HepG2 (cell line): ENCODE results near the gene FLYWCH1. TPM values are rescaled to one million over a fixed set of nuclear protein-coding genes. Genes with fewer than 3 reads are reported as not detected.

Experiments
- ATAC-seq: fragments of 200-7000 bp; cut with Tn5 transposase; 3 replicates; pipeline ENCODE4 v1.9.1; 2020; ENCODE audit warnings: mild to moderate bottlenecking, moderate library complexity
- BruUV-seq: library from RNA; stranded (reverse); fragments of 400-500 nt; replicated peaks from 2 replicates; lab custom pipeline; 2021; lab: Mats Ljungman, UMichigan
- CTCF ChIA-PET: fragments of 300-600 bp; formaldehyde crosslinking; extraction: SDS; loops from one replicate; lab custom pipeline; 2021; ENCODE audit warnings: low total read pairs, inconsistent platforms, low intra/inter-chr PET ratio; lab: Yijun Ruan, JAX
- POLR2A ChIA-PET: fragments of 350-600 bp; sonication (Branson Sonifier 250); formaldehyde crosslinking; loops from one replicate; lab custom pipeline; 2020; ENCODE audit warnings: antibody characterized with exemption, inconsistent platforms; lab: Yijun Ruan, JAX
- DNase-seq: peaks from one replicate; pipeline ENCODE4 v3.0.0-alpha.2; 2015; ENCODE audit warnings: low spot score
- FAIRE-seq: peaks from 3 replicates; lab custom pipeline; 2011; peaks lifted over from hg19 to GRCh38; lab: Jason Lieb, UNC
- H2AFZ ChIP-seq: one replicate; pipeline ENCODE4 v1.6.1; 2011; ENCODE audit warnings: low read length, inconsistent platforms
- H3K27ac ChIP-seq: fragments of 300-600 bp; 3 replicates; pipeline ENCODE4 v1.8.0; 2011; ENCODE audit warnings: mixed run types, mild to moderate bottlenecking, mixed read lengths, low read length, inconsistent platforms; ENCODE audit not compliant: insufficient read depth; ENCODE audit errors: extremely low read length
- H3K27me3 ChIP-seq, 2 experiments: fragments of 200-600 bp in 1 of 2; 2 replicates in 1 of 2; 3 replicates in 1 of 2; pipeline versions ENCODE4 v1.6.0 to v1.8.0; 2011; ENCODE audit warnings: low read length in 2 of 2, mild to moderate bottlenecking in 2 of 2, moderate library complexity in 2 of 2, inconsistent platforms in 1 of 2; ENCODE audit not compliant: insufficient read depth in 2 of 2, control insufficient read depth in 1 of 2
- H3K36me3 ChIP-seq, 2 experiments: fragments of 200-600 bp in 1 of 2; replicated peaks in 1 of 2; 2 replicates in 1 of 2; 3 replicates in 1 of 2; pipeline versions ENCODE4 v1.5.1 to v1.8.0; 2011; ENCODE audit warnings: low read length in 2 of 2, inconsistent platforms in 1 of 2; ENCODE audit not compliant: insufficient read depth in 2 of 2, control insufficient read depth in 1 of 2
- H3K4me1 ChIP-seq: 2 replicates; pipeline ENCODE4 v1.5.1; 2012; ENCODE audit warnings: low read length, inconsistent platforms; ENCODE audit not compliant: insufficient read depth
- H3K4me2 ChIP-seq: 2 replicates; pipeline ENCODE4 v1.6.0; 2011; ENCODE audit warnings: low read depth, low read length, inconsistent platforms
- H3K4me3 ChIP-seq, 3 experiments: fragments of 200-600 bp in 1 of 3; sonication (generic), shearing (Covaris generic) in 1 of 3; replicated peaks in 1 of 3; 2 replicates each; pipeline ENCODE4 v1.5.1; 2011 to 2016; ENCODE audit warnings: low read length in 3 of 3, inconsistent platforms in 2 of 3, low read depth in 2 of 3, mild to moderate bottlenecking in 2 of 3, control low read depth in 1 of 3, mixed read lengths in 1 of 3; ENCODE audit not compliant: insufficient read depth in 1 of 3
- H3K79me2 ChIP-seq: one replicate; pipeline ENCODE4 v1.6.1; 2011; ENCODE audit warnings: low read length, inconsistent platforms; ENCODE audit not compliant: insufficient read depth
- H3K9ac ChIP-seq: 2 replicates; pipeline ENCODE4 v1.6.0; 2011; ENCODE audit warnings: mild to moderate bottlenecking, low read depth, low read length, inconsistent platforms; ENCODE audit not compliant: insufficient read depth
- H3K9me3 ChIP-seq: 2 replicates; pipeline ENCODE4 v1.5.1; 2012; ENCODE audit warnings: mild to moderate bottlenecking, low read length
- H4K20me1 ChIP-seq: 2 replicates; pipeline ENCODE4 v1.6.0; 2011; ENCODE audit warnings: inconsistent platforms, mild to moderate bottlenecking, low read length, moderate library complexity; ENCODE audit not compliant: insufficient read depth
- GZF1 ChIP-seq: sonication (generic); formaldehyde crosslinking; IDR thresholded peaks from 2 replicates; pipeline ENCODE4 v1.5.1; 2020; ENCODE audit warnings: mild to moderate bottlenecking, missing genetic modification reagents
- MAX ChIP-seq: IDR thresholded peaks from 2 replicates; pipeline ENCODE4 v1.6.1; 2012; ENCODE audit warnings: inconsistent platforms
- MTERF4 ChIP-seq: sonication (generic); formaldehyde crosslinking; IDR thresholded peaks from 2 replicates; pipeline ENCODE4 v1.8.0; 2023; ENCODE audit warnings: mild to moderate bottlenecking, missing genetic modification reagents
- POGZ ChIP-seq: sonication (generic); formaldehyde crosslinking; IDR thresholded peaks from 2 replicates; pipeline ENCODE4 v1.4.0; 2020; ENCODE audit warnings: mild to moderate bottlenecking, missing genetic modification reagents
- SMAD9 ChIP-seq: sonication (generic); formaldehyde crosslinking; IDR thresholded peaks from 2 replicates; pipeline ENCODE4 v1.5.1; 2020; ENCODE audit warnings: mild to moderate bottlenecking, missing genetic modification reagents
- THAP7 ChIP-seq: sonication (generic); formaldehyde crosslinking; IDR thresholded peaks from 2 replicates; pipeline ENCODE4 v1.8.1; 2023; ENCODE audit warnings: mild to moderate bottlenecking, missing genetic modification reagents
- THAP8 ChIP-seq: sonication (generic); formaldehyde crosslinking; IDR thresholded peaks from 2 replicates; pipeline ENCODE4 v1.5.1; 2020; ENCODE audit warnings: missing genetic modification reagents, mild to moderate bottlenecking, borderline replicate concordance
- THAP9 ChIP-seq: sonication (generic); formaldehyde crosslinking; IDR thresholded peaks from 2 replicates; pipeline ENCODE4; 2020; ENCODE audit warnings: missing genetic modification reagents, mild to moderate bottlenecking, borderline replicate concordance
- XRCC5 ChIP-seq: fragments of 200-400 bp; formaldehyde crosslinking; optimal IDR thresholded peaks from 2 replicates; pipeline ENCODE3; 2017; ENCODE audit warnings: mild to moderate bottlenecking, low read length
- ZBTB33 ChIP-seq: sonication (generic); formaldehyde crosslinking; IDR thresholded peaks from 2 replicates; pipeline ENCODE4 v1.4.0; 2020; ENCODE audit warnings: missing genetic modification reagents
- ZNF292 ChIP-seq: sonication (generic); formaldehyde crosslinking; IDR thresholded peaks from 2 replicates; pipeline ENCODE4 v1.8.1; 2022; ENCODE audit warnings: mild to moderate bottlenecking, low read depth, missing genetic modification reagents, borderline replicate concordance
- ZNF577 ChIP-seq: sonication (generic); formaldehyde crosslinking; IDR thresholded peaks from 2 replicates; pipeline ENCODE4 v1.4.0; 2020; ENCODE audit warnings: mild to moderate bottlenecking, low read depth, missing genetic modification reagents, borderline replicate concordance
- ZNF607 ChIP-seq: sonication (generic); formaldehyde crosslinking; IDR thresholded peaks from 2 replicates; pipeline ENCODE4 v1.5.1; 2020; ENCODE audit warnings: missing genetic modification reagents, mild to moderate bottlenecking, borderline replicate concordance
- ZXDC ChIP-seq: sonication (generic); formaldehyde crosslinking; IDR thresholded peaks from 2 replicates; pipeline ENCODE4 v1.5.0; 2020; ENCODE audit warnings: mild to moderate bottlenecking, missing genetic modification reagents
- WGBS: methylation state at CpG from one replicate; pipeline ENCODE4 v1.1.6; 2017; ENCODE audit warnings: low lambda C conversion rate; 5-methylcytosine and 5-hydroxymethylcytosine counted together
- in situ Hi-C: cut with HindIII; loops from 2 replicates; pipeline ENCODE4 v1.10.0; 2017; ENCODE audit warnings: low pct_unique_long_range_greater_than_20kb; ENCODE audit not compliant: extremely low pct_ligation_motif_present
- intact Hi-C: fragments of 100-400 bp; cut with micrococcal nuclease; formaldehyde crosslinking; loops from one replicate; pipeline ENCODE4 v1.10.0; 2022; ENCODE audit not compliant: unreplicated experiment
- polyA plus RNA-seq, 8 experiments: library from polyadenylated mRNA; depleted of rRNA in 3 of 8; stranded (reverse) in 7 of 8; unstranded in 1 of 8; fragments of >200 nt; fragmentation: Illumina TruSeq in 4 of 8; extraction: Trizol in 4 of 8; gene quantifications; 2 replicates each; pipeline versions ENCODE4 v1.2.1 to v1.2.3, GENCODE V29; 2011 to 2016; ENCODE audit warnings: low read depth in 4 of 8, missing spikeins in 1 of 8, mixed read lengths in 1 of 8; ENCODE audit not compliant: insufficient read depth in 1 of 8
- total RNA-seq, 5 experiments: library from RNA; depleted of rRNA; stranded (reverse); fragments of >200 nt; fragmentation: Illumina TruSeq; extraction: Trizol; gene quantifications; 2 replicates each; pipeline ENCODE4 v1.2.3, GENCODE V29; 2016; ENCODE audit warnings: low read depth in 1 of 5

FLYWCH1 gene
- total and polyA plus RNA-seq, 2 of the 13 experiments (the other 11 are each of a cell fraction or from before 2014, with no cell fraction given) = 7.3 to 12.4 TPM

GRCh38 chr16:2950353-2950724, 38.6 kb downstream of the FLYWCH1 start:
- H3K9ac ChIP-seq = no peak overlapping the region
- ATAC-seq = no peak
- H3K4me1 ChIP-seq = no peaks in the 10 kb centered on the region
- in situ Hi-C loops = no loop called here
- H3K9me3 ChIP-seq = no peaks in the 10 kb centered on the region
- no peak overlapping the region for H2AFZ ChIP-seq
- H3K4me3 ChIP-seq = no peak overlapping the region
- no peak overlapping the region for H3K27ac ChIP-seq
- BruUV-seq = no TSS peak
- no peak overlapping the region for H3K4me2 ChIP-seq
- DNase-seq = no peak
- peaks cover 5 to 27% of the 10 kb centered on the region in 2 experiments for H3K27me3 ChIP-seq
- intact Hi-C loops = no loop called here
- H3K36me3 ChIP-seq = no peaks in the 10 kb centered on the region
- no peaks in the 10 kb centered on the region for H3K79me2 ChIP-seq
- POLR2A ChIA-PET = no interaction called here
- no peaks in the 10 kb centered on the region for H4K20me1 ChIP-seq
- CTCF ChIA-PET = no interaction called here
- WGBS = 92% methylated on average over 13 of the region's 13 CpGs
- FAIRE-seq = no peak
- TF ChIP-seq THAP7 (CRISPR knock-in tag) = no peak
- no peak for TF ChIP-seq ZNF577 (CRISPR knock-in tag)
- no peak for TF ChIP-seq ZXDC (CRISPR knock-in tag)
- no peak for TF ChIP-seq THAP9 (CRISPR knock-in tag)
- TF ChIP-seq POGZ = no peak
- no peak for TF ChIP-seq ZNF607 (CRISPR knock-in tag)
- no peak for TF ChIP-seq GZF1 (CRISPR knock-in tag)
- TF ChIP-seq SMAD9 (CRISPR knock-in tag) = no peak
- no peak for TF ChIP-seq ZBTB33 (CRISPR knock-in tag)
- TF ChIP-seq XRCC5 = no peak
- no peak for TF ChIP-seq MAX
- no peak for TF ChIP-seq THAP8 (CRISPR knock-in tag)
- TF ChIP-seq MTERF4 (CRISPR knock-in tag) = no peak
- no peak for TF ChIP-seq ZNF292 (CRISPR knock-in tag)
